Fibroblast of pulmonary artery (primary cell): ENCODE data around the gene RTKN.

Source experiments
- DNase-seq: peaks from one replicate; pipeline ENCODE4 v3.0.0-alpha.2; 2010; ENCODE audit warnings: low read depth
- H3K4me3 ChIP-seq: replicated peaks from 2 replicates; pipeline ENCODE4 v1.5.1; 2011; ENCODE audit warnings: low read depth, mild to moderate bottlenecking, control low read depth, low read length, moderate library complexity
- TF ChIP-seq, protein P1 (sequence below): IDR thresholded peaks from 2 replicates; pipeline ENCODE4 v1.5.1; 2011; ENCODE audit warnings: mild to moderate bottlenecking, control low read depth, low read length, inconsistent platforms; ENCODE audit errors: missing control alignments

Gene RTKN

DNA sequence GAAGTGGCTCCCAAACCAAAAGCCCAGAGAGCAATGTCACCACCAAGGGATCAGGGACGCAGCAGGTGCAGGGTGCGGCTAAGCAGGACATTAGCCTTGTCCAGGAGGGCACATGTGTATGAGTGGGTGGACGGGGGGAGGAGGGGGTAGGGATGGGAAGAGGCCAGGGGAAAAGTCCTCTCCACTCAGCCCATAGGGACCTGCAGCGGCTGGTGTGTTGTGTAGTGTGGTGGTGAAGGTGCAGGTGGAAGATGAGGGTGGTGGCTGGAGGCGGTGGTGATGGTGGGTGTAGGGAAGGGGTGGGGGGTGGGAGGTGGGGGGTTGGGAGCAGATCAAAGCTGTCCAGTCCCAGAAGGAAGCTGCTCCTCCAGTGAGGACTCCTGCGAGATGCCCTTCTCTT is 24.0 kb downstream of the RTKN start:
- no peak for DNase-seq
- TF ChIP-seq, protein P1, sequence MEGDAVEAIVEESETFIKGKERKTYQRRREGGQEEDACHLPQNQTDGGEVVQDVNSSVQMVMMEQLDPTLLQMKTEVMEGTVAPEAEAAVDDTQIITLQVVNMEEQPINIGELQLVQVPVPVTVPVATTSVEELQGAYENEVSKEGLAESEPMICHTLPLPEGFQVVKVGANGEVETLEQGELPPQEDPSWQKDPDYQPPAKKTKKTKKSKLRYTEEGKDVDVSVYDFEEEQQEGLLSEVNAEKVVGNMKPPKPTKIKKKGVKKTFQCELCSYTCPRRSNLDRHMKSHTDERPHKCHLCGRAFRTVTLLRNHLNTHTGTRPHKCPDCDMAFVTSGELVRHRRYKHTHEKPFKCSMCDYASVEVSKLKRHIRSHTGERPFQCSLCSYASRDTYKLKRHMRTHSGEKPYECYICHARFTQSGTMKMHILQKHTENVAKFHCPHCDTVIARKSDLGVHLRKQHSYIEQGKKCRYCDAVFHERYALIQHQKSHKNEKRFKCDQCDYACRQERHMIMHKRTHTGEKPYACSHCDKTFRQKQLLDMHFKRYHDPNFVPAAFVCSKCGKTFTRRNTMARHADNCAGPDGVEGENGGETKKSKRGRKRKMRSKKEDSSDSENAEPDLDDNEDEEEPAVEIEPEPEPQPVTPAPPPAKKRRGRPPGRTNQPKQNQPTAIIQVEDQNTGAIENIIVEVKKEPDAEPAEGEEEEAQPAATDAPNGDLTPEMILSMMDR, result no peak
- H3K4me3 ChIP-seq, result no peak overlapping the region

GRCh38 chr2:74417197-74417596 is 24.5 kb downstream of the RTKN start:
- no peak overlapping the region for H3K4me3 ChIP-seq
- no peak for DNase-seq
- TF ChIP-seq, protein P1, result no peak

GRCh38 chr2:74416778-74417177 is 25.0 kb downstream of the RTKN start:
- TF ChIP-seq, protein P1, result no peak
- no peak for DNase-seq
- H3K4me3 ChIP-seq, result no peak overlapping the region

GRCh38 chr2:74415762-74416395 is 25.9 kb downstream of the RTKN start:
- DNase-seq, result no peak
- TF ChIP-seq, protein P1, result no peak
- H3K4me3 ChIP-seq, result peak overlapping the region; percentile 17

DNA sequence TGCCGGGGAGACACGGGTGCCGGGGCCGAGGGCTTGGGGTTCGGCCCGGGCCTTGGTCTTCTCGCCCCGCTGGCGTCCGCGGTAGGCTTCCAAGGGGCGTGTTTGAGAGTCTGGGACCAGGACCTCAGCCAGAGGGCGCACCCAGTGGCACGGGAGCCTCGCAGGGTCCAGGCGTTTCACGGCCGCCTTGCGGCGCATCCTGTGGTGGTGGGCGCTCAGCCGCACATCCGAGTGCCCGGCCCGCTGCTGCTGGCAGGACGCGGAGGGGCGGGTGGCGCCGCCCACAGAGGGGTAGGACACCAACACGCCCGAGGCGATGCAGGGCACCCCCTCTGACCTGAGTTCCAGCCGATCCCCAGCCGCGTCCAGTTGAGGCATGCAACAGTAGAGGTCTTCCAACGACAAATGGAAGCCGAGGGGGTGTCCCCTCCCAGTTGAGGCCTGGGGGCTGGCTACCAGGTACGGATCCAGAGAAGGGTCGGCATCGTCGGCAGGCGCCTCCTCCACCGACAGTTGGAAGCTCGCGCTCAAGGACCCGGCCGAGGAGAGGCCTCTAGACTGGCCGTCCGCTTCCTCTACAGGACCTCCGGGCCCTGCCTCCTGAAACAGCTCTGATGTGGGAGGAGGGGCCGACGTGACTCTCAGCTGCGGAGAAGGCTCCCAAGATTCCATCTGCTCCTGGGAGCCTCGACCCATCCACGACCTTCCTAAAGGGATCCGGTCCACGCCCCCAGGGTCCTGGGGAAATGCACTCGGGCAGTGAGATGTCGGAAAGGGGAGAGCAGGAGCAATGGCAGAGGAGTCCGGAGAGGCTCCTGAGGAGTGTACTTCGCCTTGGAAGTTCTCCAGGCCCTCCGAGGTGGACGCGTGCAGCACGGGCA is 26.6 kb downstream of the RTKN start:
- TF ChIP-seq, protein P1, result peak; percentile 3
- H3K4me3 ChIP-seq, result peak overlapping the region; percentile 32
- DNase-seq, result no peak

GRCh38 chr2:74414441-74414840 is 27.3 kb downstream of the RTKN start:
- DNase-seq, result no peak
- no peak overlapping the region for H3K4me3 ChIP-seq
- TF ChIP-seq, protein P1, result no peak
